Duodenal mucosa (tissue), 2 donors: ENCODE results near the gene CLN5.

Experiments used
- H3K27ac ChIP-seq: one replicate; pipeline ENCODE4 v1.7.0; 2013; ENCODE audit warnings: low read depth, low read length
- H3K27me3 ChIP-seq, 2 donors: one replicate each; pipeline ENCODE4 v1.7.0; 2013; ENCODE audit warnings: low read length in 2 of 2, control low read depth in 1 of 2; ENCODE audit not compliant: insufficient read depth in 2 of 2, control insufficient read depth in 1 of 2
- H3K36me3 ChIP-seq, 2 donors: one replicate each; pipeline ENCODE4 v1.7.0; 2013; ENCODE audit warnings: low read length in 2 of 2, control low read depth in 1 of 2; ENCODE audit not compliant: insufficient read depth in 2 of 2, control insufficient read depth in 1 of 2
- H3K4me1 ChIP-seq, 2 donors: one replicate each; pipeline ENCODE4 v1.7.0; 2013; ENCODE audit warnings: low read length in 2 of 2, control low read depth in 1 of 2; ENCODE audit not compliant: insufficient read depth in 2 of 2, control insufficient read depth in 1 of 2
- H3K4me3 ChIP-seq, 2 donors: one replicate each; pipeline ENCODE4 v1.7.0; 2013; ENCODE audit warnings: low read length in 2 of 2, low read depth in 1 of 2
- H3K9ac ChIP-seq, 2 donors: one replicate each; pipeline ENCODE4 v1.7.0; 2013; ENCODE audit warnings: low read length in 2 of 2, low read depth in 1 of 2
- H3K9me3 ChIP-seq, 2 donors: one replicate each; pipeline ENCODE4 v1.7.0; 2013; ENCODE audit warnings: low read length in 2 of 2, control low read depth in 1 of 2; ENCODE audit not compliant: control insufficient read depth in 1 of 2

The CLN5 gene

GRCh38 chr13:77053192-77053591, 61.3 kb downstream of the CLN5 start:
- Histone ChIP-seq H3K9me3 (no peaks in the 10 kb centered on the region), H3K4me3 (no peak overlapping the region), H3K27me3 (no peaks in the 10 kb centered on the region), H3K27ac (no peak overlapping the region), H3K36me3 (peaks cover 22 to 69% of the 10 kb centered on the region in 2 donors), H3K4me1 (no peaks in the 10 kb centered on the region), H3K9ac (no peak overlapping the region)
